H9 (cell line): ENCODE data around the gene VPREB1. TPM values are rescaled to one million over a fixed set of nuclear protein-coding genes. Genes with fewer than 3 reads are reported as not detected.

ENCODE experiments used
- DNase-seq: peaks from one replicate; pipeline ENCODE4 v3.0.0-alpha.2; 2017
- H2AFZ ChIP-seq: one replicate; pipeline ENCODE4 v1.6.1; 2013; ENCODE audit warnings: mild to moderate bottlenecking, low read length, control low read depth, moderate library complexity
- H2AK5ac ChIP-seq: 2 replicates; pipeline ENCODE4 v1.6.1; 2013; ENCODE audit warnings: low read length, control low read depth, mixed read lengths; ENCODE audit not compliant: insufficient read length
- H2BK120ac ChIP-seq: one replicate; pipeline ENCODE4 v1.6.1; 2013; ENCODE audit warnings: low read depth, mild to moderate bottlenecking, low read length, control low read depth, inconsistent platforms; ENCODE audit not compliant: poor library complexity, severe bottlenecking
- H2BK12ac ChIP-seq: 2 replicates; pipeline ENCODE4 v1.6.1; 2013; ENCODE audit warnings: low read length, control low read depth, mixed read lengths, low read depth; ENCODE audit not compliant: insufficient read length
- H2BK15ac ChIP-seq: 2 replicates; pipeline ENCODE4 v1.6.1; 2013; ENCODE audit warnings: low read depth, low read length, control low read depth
- H2BK20ac ChIP-seq: one replicate; pipeline ENCODE4 v1.6.1; 2013; ENCODE audit warnings: low read depth, mild to moderate bottlenecking, low read length, control low read depth, inconsistent platforms; ENCODE audit not compliant: poor library complexity, severe bottlenecking
- H2BK5ac ChIP-seq: 2 replicates; pipeline ENCODE4 v1.6.1; 2013; ENCODE audit warnings: low read length, control low read depth, mixed read lengths; ENCODE audit not compliant: insufficient read length
- H3K14ac ChIP-seq: 2 replicates; pipeline ENCODE4 v1.6.1; 2013; ENCODE audit warnings: low read length, control low read depth; ENCODE audit not compliant: insufficient read depth
- H3K18ac ChIP-seq: 2 replicates; pipeline ENCODE4 v1.6.1; 2013; ENCODE audit warnings: low read depth, mild to moderate bottlenecking, mixed read lengths, low read length, control low read depth; ENCODE audit not compliant: insufficient read length
- H3K23ac ChIP-seq: 2 replicates; pipeline ENCODE4 v1.6.1; 2013; ENCODE audit warnings: low read length, control low read depth, mixed read lengths, low read depth; ENCODE audit not compliant: insufficient read length
- H3K23me2 ChIP-seq: 2 replicates; pipeline ENCODE4 v1.6.1; 2013; ENCODE audit warnings: low read depth, mild to moderate bottlenecking, mixed read lengths, low read length, control low read depth; ENCODE audit not compliant: insufficient read length, poor library complexity, severe bottlenecking
- H3K27ac ChIP-seq: 2 replicates; pipeline ENCODE4 v1.5.1; 2013; ENCODE audit warnings: low read length, control low read depth, mixed read lengths, low read depth; ENCODE audit not compliant: insufficient read length
- H3K27me3 ChIP-seq: 2 replicates; pipeline ENCODE4 v1.6.1; 2013; ENCODE audit warnings: low read length, control low read depth, inconsistent platforms; ENCODE audit not compliant: insufficient read depth
- H3K4ac ChIP-seq: 2 replicates; pipeline ENCODE4 v1.6.1; 2013; ENCODE audit warnings: low read depth, mild to moderate bottlenecking, control low read depth, inconsistent platforms, low read length, moderate library complexity
- H3K4me1 ChIP-seq: 2 replicates; pipeline ENCODE4 v1.6.1; 2013; ENCODE audit warnings: low read length, control low read depth, inconsistent platforms; ENCODE audit not compliant: insufficient read depth
- H3K4me2 ChIP-seq: 2 replicates; pipeline ENCODE4 v1.6.1; 2013; ENCODE audit warnings: low read length, control low read depth, mixed read lengths; ENCODE audit not compliant: insufficient read length, insufficient read depth
- H3K56ac ChIP-seq: 2 replicates; pipeline ENCODE4 v1.6.1; 2013; ENCODE audit warnings: low read depth, mild to moderate bottlenecking, mixed read lengths, low read length, control low read depth; ENCODE audit not compliant: insufficient read length
- H3K79me1 ChIP-seq: 2 replicates; pipeline ENCODE4 v1.6.1; 2013; ENCODE audit warnings: low read depth, mild to moderate bottlenecking, moderate library complexity, low read length, control low read depth, inconsistent platforms; ENCODE audit not compliant: insufficient read depth, poor library complexity, severe bottlenecking
- H3K79me2 ChIP-seq: 2 replicates; pipeline ENCODE4 v1.6.1; 2013; ENCODE audit warnings: low read length, control low read depth, inconsistent platforms; ENCODE audit not compliant: insufficient read depth
- H3K9ac ChIP-seq: 2 replicates; pipeline ENCODE4 v1.6.1; 2013; ENCODE audit warnings: low read length, control low read depth, mixed read lengths; ENCODE audit not compliant: insufficient read length; ENCODE audit errors: extremely low read depth
- H3K9me3 ChIP-seq: one replicate; pipeline ENCODE4 v1.6.1; 2013; ENCODE audit warnings: low read depth, low read length, inconsistent platforms; ENCODE audit not compliant: control insufficient read depth
- H3T11ph ChIP-seq: one replicate; pipeline ENCODE4 v1.6.1; 2013; ENCODE audit warnings: mild to moderate bottlenecking, low read length, control low read depth, inconsistent platforms
- H4K20me1 ChIP-seq: one replicate; pipeline ENCODE4 v1.6.1; 2013; ENCODE audit not compliant: control insufficient read depth, insufficient read length, insufficient read depth
- H4K5ac ChIP-seq: 2 replicates; pipeline ENCODE4 v1.6.1; 2013; ENCODE audit warnings: low read depth, mild to moderate bottlenecking, mixed read lengths, low read length, control low read depth; ENCODE audit not compliant: insufficient read length
- H4K8ac ChIP-seq: replicated peaks from 2 replicates; pipeline ENCODE4 v1.6.1; 2013; ENCODE audit warnings: low read length, control low read depth, mixed read lengths, low read depth; ENCODE audit not compliant: insufficient read length
- H4K91ac ChIP-seq: 2 replicates; pipeline ENCODE4 v1.6.1; 2013; ENCODE audit warnings: low read depth, mild to moderate bottlenecking, moderate library complexity, mixed read lengths, low read length, control low read depth; ENCODE audit not compliant: insufficient read length
- H3K27ac Mint-ChIP-seq, 3 experiments: 2 replicates in 2 of 3; 3 replicates in 1 of 3; pipeline ENCODE4 v1.8.0; 2020 to 2021; ENCODE audit warnings: mixed read lengths in 3 of 3, mild to moderate bottlenecking in 1 of 3, moderate library complexity in 1 of 3
- H3K27me3 Mint-ChIP-seq: 2 replicates; pipeline ENCODE4 v1.8.0; 2021; ENCODE audit warnings: low read depth, mild to moderate bottlenecking, moderate library complexity, mixed read lengths
- H3K36me3 Mint-ChIP-seq, 3 experiments: 2 replicates in 2 of 3; 3 replicates in 1 of 3; pipeline ENCODE4 v1.8.0; 2020 to 2021; ENCODE audit warnings: low read depth in 3 of 3, mixed read lengths in 3 of 3; ENCODE audit not compliant: insufficient read depth in 1 of 3
- H3K4me1 Mint-ChIP-seq, 2 experiments: 2 replicates each; pipeline ENCODE4 v1.8.0; 2020; ENCODE audit warnings: mixed read lengths in 2 of 2
- H3K4me3 Mint-ChIP-seq, 2 experiments: 2 replicates in 1 of 2; 3 replicates in 1 of 2; pipeline ENCODE4 v1.8.0; 2020 to 2021; ENCODE audit warnings: mild to moderate bottlenecking in 2 of 2, mixed read lengths in 2 of 2, moderate library complexity in 1 of 2
- H3K9me3 Mint-ChIP-seq, 2 experiments: 2 replicates in 1 of 2; 3 replicates in 1 of 2; pipeline ENCODE4 v1.8.0; 2020; ENCODE audit warnings: mild to moderate bottlenecking in 2 of 2, mixed read lengths in 2 of 2, moderate library complexity in 1 of 2
- CTCF ChIP-seq: fragments of 200-600 bp; sonication (generic); conservative IDR thresholded peaks from 3 replicates; pipeline ENCODE4 v1.8.0; 2021; ENCODE audit warnings: antibody characterized with exemption, mild to moderate bottlenecking
- WGBS: extraction: QIAGEN DNeasy Blood & Tissue Kit; methylation state at CpG from one replicate; pipeline ENCODE4 v1.1.7; 2013; ENCODE audit warnings: missing lambda C conversion rate, low lambda C conversion rate, mixed read lengths; ENCODE audit not compliant: insufficient read length; ENCODE audit errors: extremely low coverage; 5-methylcytosine and 5-hydroxymethylcytosine counted together
- total RNA-seq: library from RNA; stranded (reverse); gene quantifications from 2 replicates; pipeline ENCODE4 v1.2.1, GENCODE V29; 2021

VPREB1 gene
- total RNA-seq, 1 experiment from 2014 or later: not detected

GRCh38 chr22:22218302-22218701 lies 26.3 kb upstream of the VPREB1 start:
- no peak overlapping the region for H2BK20ac ChIP-seq
- WGBS: no CpG with 5 or more reads among the region's 4 CpGs
- no peak overlapping the region for H3K4me2 ChIP-seq
- H4K91ac ChIP-seq: no peak overlapping the region
- Mint-ChIP-seq H3K9me3 (0 out of 5 replicates have a peak, but pooled peaks cover 0 to under 1% of the 10 kb centered on the region in 2 experiments), H3K27ac (no peak overlapping the region), H3K27me3 (peaks cover 79% of the 10 kb centered on the region), H3K4me3 (no peak overlapping the region), H3K4me1 (no peaks in the 10 kb centered on the region), H3K36me3 (no peaks in the 10 kb centered on the region)
- no peaks in the 10 kb centered on the region for H3K4me1 ChIP-seq
- H3K79me1 ChIP-seq: no peaks in the 10 kb centered on the region
- H3K4ac ChIP-seq: no peak overlapping the region
- H3K18ac ChIP-seq: no peak overlapping the region
- H4K5ac ChIP-seq: no peak overlapping the region
- H4K8ac ChIP-seq: no peak overlapping the region
- no peak overlapping the region for H2BK12ac ChIP-seq
- no peak overlapping the region for H3K9ac ChIP-seq
- no peak overlapping the region for H3K27ac ChIP-seq
- no peak overlapping the region for H2AK5ac ChIP-seq
- H3K23me2 ChIP-seq: no peaks in the 10 kb centered on the region
- no peak overlapping the region for H2BK5ac ChIP-seq
- no peak overlapping the region for H3K23ac ChIP-seq
- no peak overlapping the region for H2BK120ac ChIP-seq
- no peak overlapping the region for H3T11ph ChIP-seq
- peaks cover 69% of the 10 kb centered on the region for H3K27me3 ChIP-seq
- H3K9me3 ChIP-seq: no peaks in the 10 kb centered on the region
- H3K56ac ChIP-seq: no peak overlapping the region
- no peaks in the 10 kb centered on the region for H4K20me1 ChIP-seq
- H3K14ac ChIP-seq: no peak overlapping the region
- H2BK15ac ChIP-seq: no peak overlapping the region
- no peaks in the 10 kb centered on the region for H3K79me2 ChIP-seq
- TF ChIP-seq CTCF: no peak
- DNase-seq: no peak
- no peak overlapping the region for H2AFZ ChIP-seq
